Measurements from ENCODE around the gene FXYD2.

The FXYD2 gene

GRCh38 chr11:117840881-117841550, 16.5 kb upstream of the FXYD2 start:
- TF ChIP-seq FOXM1 (IDR thresholded peaks at IDR 0.05; ENCODE audit: borderline replicate concordance, low read depth), result no peak
- TF ChIP-seq NFIC (IDR thresholded peaks at IDR 0.05), result no peak
- no peak for TF ChIP-seq MAX (IDR thresholded peaks at IDR 0.05)
- no peak for TF ChIP-seq TAF1 (IDR thresholded peaks at IDR 0.05; ENCODE audit: low read depth)
- no peak for TF ChIP-seq ZBTB7A (IDR thresholded peaks at IDR 0.05; ENCODE audit: low read depth)
- TF ChIP-seq YY1 (IDR thresholded peaks at IDR 0.05; ENCODE audit: low read depth), result no peak
- no peak for TF ChIP-seq RAD21 (IDR thresholded peaks at IDR 0.05; ENCODE audit: low read depth)
- no peak for TF ChIP-seq REST (IDR thresholded peaks at IDR 0.05; ENCODE audit: low read depth)
- TF ChIP-seq TEAD4 (IDR thresholded peaks at IDR 0.05), result no peak
- no peak for TF ChIP-seq CREB1 (IDR thresholded peaks at IDR 0.05; ENCODE audit: low read depth)
- TF ChIP-seq EGR1 (IDR thresholded peaks at IDR 0.05), result no peak
- TF ChIP-seq CEBPB (IDR thresholded peaks at IDR 0.05), result no peak
- TF ChIP-seq EP300 (IDR thresholded peaks at IDR 0.05; ENCODE audit: borderline replicate concordance), result no peak
- no peak for TF ChIP-seq USF1 (IDR thresholded peaks at IDR 0.05)
- no peak for TF ChIP-seq TCF12 (IDR thresholded peaks at IDR 0.05; ENCODE audit: low read depth)

- TF ChIP-seq NFIC (IDR thresholded peaks at IDR 0.05) (no peak), TCF12 (IDR thresholded peaks at IDR 0.05; ENCODE audit: low read depth) (no peak), TAF1 (IDR thresholded peaks at IDR 0.05; ENCODE audit: low read depth) (no peak), EP300 (IDR thresholded peaks at IDR 0.05; ENCODE audit: borderline replicate concordance) (no peak), EGR1 (IDR thresholded peaks at IDR 0.05) (no peak), YY1 (IDR thresholded peaks at IDR 0.05; ENCODE audit: low read depth) (no peak), FOXM1 (IDR thresholded peaks at IDR 0.05; ENCODE audit: borderline replicate concordance, low read depth) (no peak), TEAD4 (IDR thresholded peaks at IDR 0.05) (no peak), RAD21 (IDR thresholded peaks at IDR 0.05; ENCODE audit: low read depth) (no peak), REST (IDR thresholded peaks at IDR 0.05; ENCODE audit: low read depth) (no peak), CREB1 (IDR thresholded peaks at IDR 0.05; ENCODE audit: low read depth) (no peak), MAX (IDR thresholded peaks at IDR 0.05) (no peak), ZBTB7A (IDR thresholded peaks at IDR 0.05; ENCODE audit: low read depth) (no peak), USF1 (IDR thresholded peaks at IDR 0.05) (no peak), CEBPB (IDR thresholded peaks at IDR 0.05) (no peak)
Measured at GRCh38 chr11:117839936-117840813, 15.6 kb upstream of the FXYD2 start.

GRCh38 chr11:117839380-117839881, 14.9 kb upstream of the FXYD2 start:
- TF ChIP-seq ZBTB7A (IDR thresholded peaks at IDR 0.05; ENCODE audit: low read depth) (no peak), USF1 (IDR thresholded peaks at IDR 0.05) (no peak), YY1 (IDR thresholded peaks at IDR 0.05; ENCODE audit: low read depth) (no peak), RAD21 (IDR thresholded peaks at IDR 0.05; ENCODE audit: low read depth) (no peak), REST (IDR thresholded peaks at IDR 0.05; ENCODE audit: low read depth) (no peak), MAX (IDR thresholded peaks at IDR 0.05) (no peak), FOXM1 (IDR thresholded peaks at IDR 0.05; ENCODE audit: borderline replicate concordance, low read depth) (no peak), CREB1 (IDR thresholded peaks at IDR 0.05; ENCODE audit: low read depth) (no peak), TAF1 (IDR thresholded peaks at IDR 0.05; ENCODE audit: low read depth) (no peak)
